ENCODE data around the gene DAZAP2. TPM values are rescaled to one million over a fixed set of nuclear protein-coding genes. Genes with fewer than 3 reads are reported as not detected.

DAZAP2 gene
- total and polyA plus RNA-seq, 9 of the 15 experiments (the other 6 are each of a cell fraction or from before 2014, with no cell fraction given) = 116 to 668 (median 227) TPM

- TF ChIP-seq FOXK1 (CRISPR knock-in tag; IDR thresholded peaks at IDR 0.05; ENCODE audit: borderline replicate concordance) (no peak), ZNF695 (CRISPR knock-in tag; IDR thresholded peaks at IDR 0.05) (peak; percentile 67; the same call in 1 of the 2 replicates), EHMT2 (IDR thresholded peaks at IDR 0.05) (no peak), CCAR2 (IDR thresholded peaks at IDR 0.05; ENCODE audit: low read depth, low read length) (no peak), KLF1 (tag; IDR thresholded peaks at IDR 0.05) (no peak), PTBP1 (IDR thresholded peaks at IDR 0.05; ENCODE audit: low read depth, low read length) (no peak), CREM (IDR thresholded peaks at IDR 0.05; ENCODE audit: low read depth) (peak; percentile 87), ASH1L (IDR thresholded peaks at IDR 0.05; ENCODE audit: borderline replicate concordance, low read depth, partially characterized antibody) (peak; percentile 60), BHLHE40 (IDR thresholded peaks at IDR 0.05; ENCODE audit: low read length) (no peak), EZH2 (IDR thresholded peaks at IDR 0.05; ENCODE audit: borderline replicate concordance, low read depth, low read length) (no peak), NR2F6 (CRISPR knock-in tag; IDR thresholded peaks at IDR 0.05) (0 out of 2 replicates have a peak, but pooled peaks have one; percentile 67), BACH1 (tag; IDR thresholded peaks at IDR 0.05) (0 out of 2 replicates have a peak, but pooled peaks have one; percentile 13), SMC3 (conservative IDR thresholded peaks at IDR 0.05; ENCODE audit: insufficient read depth, low read depth, low read length) (0 out of 2 replicates have a peak, but pooled peaks have one; percentile 17), ZNF239 (CRISPR knock-in tag; IDR thresholded peaks at IDR 0.05) (peak; percentile 66; the same call in 1 of the 2 replicates), TEAD1 (CRISPR knock-in tag; IDR thresholded peaks at IDR 0.05) (peak in 1 of 2 experiments; percentile 66; a peak in 1 of 4 replicates), YBX1 (IDR thresholded peaks at IDR 0.05) (no peak), TARDBP (IDR thresholded peaks at IDR 0.05) (no peak), ZBTB1 (CRISPR knock-in tag; IDR thresholded peaks at IDR 0.05; ENCODE audit: borderline replicate concordance, low read depth) (no peak), MECOM (CRISPR knock-in tag; IDR thresholded peaks at IDR 0.05) (no peak), MEF2A (IDR thresholded peaks at IDR 0.05; ENCODE audit: control insufficient read depth, low read depth, low read length) (peak; percentile 71; the same call in 1 of the 2 replicates), JUN (IDR thresholded peaks at IDR 0.05; ENCODE audit: borderline replicate concordance, low read depth, low read length) (no peak), JUN (CRISPR knock-in tag; IDR thresholded peaks at IDR 0.05; ENCODE audit: borderline replicate concordance) (no peak), ZNF785 (CRISPR knock-in tag; IDR thresholded peaks at IDR 0.05) (no peak), GATA2 (CRISPR knock-in tag; IDR thresholded peaks at IDR 0.05) (peak; percentile 56; the same call in 1 of the 2 replicates)
- TF ChIP-seq, protein P1, sequence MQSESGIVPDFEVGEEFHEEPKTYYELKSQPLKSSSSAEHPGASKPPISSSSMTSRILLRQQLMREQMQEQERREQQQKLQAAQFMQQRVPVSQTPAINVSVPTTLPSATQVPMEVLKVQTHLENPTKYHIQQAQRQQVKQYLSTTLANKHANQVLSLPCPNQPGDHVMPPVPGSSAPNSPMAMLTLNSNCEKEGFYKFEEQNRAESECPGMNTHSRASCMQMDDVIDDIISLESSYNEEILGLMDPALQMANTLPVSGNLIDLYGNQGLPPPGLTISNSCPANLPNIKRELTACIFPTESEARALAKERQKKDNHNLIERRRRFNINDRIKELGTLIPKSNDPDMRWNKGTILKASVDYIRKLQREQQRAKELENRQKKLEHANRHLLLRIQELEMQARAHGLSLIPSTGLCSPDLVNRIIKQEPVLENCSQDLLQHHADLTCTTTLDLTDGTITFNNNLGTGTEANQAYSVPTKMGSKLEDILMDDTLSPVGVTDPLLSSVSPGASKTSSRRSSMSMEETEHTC (IDR thresholded peaks at IDR 0.05) = no peak
- TF ChIP-seq, protein P2, sequence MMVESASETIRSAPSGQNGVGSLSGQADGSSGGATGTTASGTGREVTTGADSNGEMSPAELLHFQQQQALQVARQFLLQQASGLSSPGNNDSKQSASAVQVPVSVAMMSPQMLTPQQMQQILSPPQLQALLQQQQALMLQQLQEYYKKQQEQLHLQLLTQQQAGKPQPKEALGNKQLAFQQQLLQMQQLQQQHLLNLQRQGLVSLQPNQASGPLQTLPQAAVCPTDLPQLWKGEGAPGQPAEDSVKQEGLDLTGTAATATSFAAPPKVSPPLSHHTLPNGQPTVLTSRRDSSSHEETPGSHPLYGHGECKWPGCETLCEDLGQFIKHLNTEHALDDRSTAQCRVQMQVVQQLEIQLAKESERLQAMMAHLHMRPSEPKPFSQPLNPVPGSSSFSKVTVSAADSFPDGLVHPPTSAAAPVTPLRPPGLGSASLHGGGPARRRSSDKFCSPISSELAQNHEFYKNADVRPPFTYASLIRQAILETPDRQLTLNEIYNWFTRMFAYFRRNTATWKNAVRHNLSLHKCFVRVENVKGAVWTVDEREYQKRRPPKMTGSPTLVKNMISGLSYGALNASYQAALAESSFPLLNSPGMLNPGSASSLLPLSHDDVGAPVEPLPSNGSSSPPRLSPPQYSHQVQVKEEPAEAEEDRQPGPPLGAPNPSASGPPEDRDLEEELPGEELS (CRISPR knock-in tag; IDR thresholded peaks at IDR 0.05; ENCODE audit: borderline replicate concordance) = no peak
Observed at GRCh38 chr12:51246254-51246853, 7.7 kb downstream of the DAZAP2 start (continued).

All from K562 (cell line).